LNCaP clone FGC (cell line): ENCODE data around the gene FAM20B.
"Not testable (repeated sequence)": the region's sequence is repeated elsewhere in the genome, so short reads cannot be mapped to it uniquely, and the experiment has no call there.

Experiments used
- DNase-seq: peaks from one replicate; pipeline ENCODE4 v3.0.0-alpha.2; 2011; ENCODE audit warnings: low read depth
- H3K4me3 ChIP-seq: 2 replicates; pipeline ENCODE4 v1.5.1; 2011; ENCODE audit warnings: mild to moderate bottlenecking, low read depth, low read length, control low read depth
- TF ChIP-seq, protein P1 (sequence below): IDR thresholded peaks from 2 replicates; pipeline ENCODE4 v1.5.1; 2012; ENCODE audit warnings: mild to moderate bottlenecking; ENCODE audit not compliant: control insufficient read depth, insufficient read depth; ENCODE audit errors: extremely low read depth

FAM20B gene

DNA sequence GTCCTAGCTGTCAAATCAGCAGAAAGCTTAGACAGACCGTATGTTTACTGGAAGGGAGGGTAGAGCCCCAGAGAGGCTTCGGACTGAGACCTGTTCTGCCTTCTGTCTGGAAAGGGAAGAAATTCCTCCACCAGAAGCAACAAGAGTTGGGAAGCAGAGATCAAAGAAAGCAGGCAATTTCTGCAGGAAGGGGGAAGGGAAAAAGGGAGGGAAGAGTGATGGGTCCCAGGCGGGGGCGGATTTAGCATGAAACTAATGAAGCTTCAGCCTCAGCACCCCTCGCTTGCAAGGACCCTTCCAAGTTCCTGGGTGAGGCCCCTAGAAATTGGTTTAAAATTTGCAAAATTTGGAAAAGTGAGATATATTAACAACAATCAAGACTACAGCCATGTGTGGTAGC lies 26.6 kb upstream of the FAM20B start:
- no peak overlapping the region for H3K4me3 ChIP-seq
- TF ChIP-seq, protein P1, sequence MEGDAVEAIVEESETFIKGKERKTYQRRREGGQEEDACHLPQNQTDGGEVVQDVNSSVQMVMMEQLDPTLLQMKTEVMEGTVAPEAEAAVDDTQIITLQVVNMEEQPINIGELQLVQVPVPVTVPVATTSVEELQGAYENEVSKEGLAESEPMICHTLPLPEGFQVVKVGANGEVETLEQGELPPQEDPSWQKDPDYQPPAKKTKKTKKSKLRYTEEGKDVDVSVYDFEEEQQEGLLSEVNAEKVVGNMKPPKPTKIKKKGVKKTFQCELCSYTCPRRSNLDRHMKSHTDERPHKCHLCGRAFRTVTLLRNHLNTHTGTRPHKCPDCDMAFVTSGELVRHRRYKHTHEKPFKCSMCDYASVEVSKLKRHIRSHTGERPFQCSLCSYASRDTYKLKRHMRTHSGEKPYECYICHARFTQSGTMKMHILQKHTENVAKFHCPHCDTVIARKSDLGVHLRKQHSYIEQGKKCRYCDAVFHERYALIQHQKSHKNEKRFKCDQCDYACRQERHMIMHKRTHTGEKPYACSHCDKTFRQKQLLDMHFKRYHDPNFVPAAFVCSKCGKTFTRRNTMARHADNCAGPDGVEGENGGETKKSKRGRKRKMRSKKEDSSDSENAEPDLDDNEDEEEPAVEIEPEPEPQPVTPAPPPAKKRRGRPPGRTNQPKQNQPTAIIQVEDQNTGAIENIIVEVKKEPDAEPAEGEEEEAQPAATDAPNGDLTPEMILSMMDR, result no peak
- DNase-seq, result no peak

DNA sequence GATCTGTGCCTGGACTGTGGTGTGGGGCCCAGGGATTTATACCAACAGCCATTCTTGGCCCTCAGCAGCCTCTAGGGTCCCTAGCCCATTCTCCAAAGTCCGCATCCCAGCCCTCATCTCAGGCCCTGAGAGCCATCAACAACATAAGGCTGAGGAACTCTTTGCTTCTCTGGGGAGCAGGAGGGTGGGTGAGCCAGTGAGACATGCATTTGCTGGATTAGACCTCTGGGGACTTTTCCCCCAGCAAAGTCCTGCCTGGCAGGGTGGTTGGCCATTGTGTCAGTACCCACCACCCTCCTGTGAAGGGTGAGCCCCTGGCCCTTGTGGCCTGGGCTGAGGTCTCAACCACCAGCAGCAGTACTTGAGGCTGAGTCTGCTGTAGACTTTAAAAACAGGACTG lies 24.2 kb upstream of the FAM20B start:
- H3K4me3 ChIP-seq, result no peak overlapping the region
- no peak for DNase-seq
- TF ChIP-seq, protein P1, result no peak

DNA sequence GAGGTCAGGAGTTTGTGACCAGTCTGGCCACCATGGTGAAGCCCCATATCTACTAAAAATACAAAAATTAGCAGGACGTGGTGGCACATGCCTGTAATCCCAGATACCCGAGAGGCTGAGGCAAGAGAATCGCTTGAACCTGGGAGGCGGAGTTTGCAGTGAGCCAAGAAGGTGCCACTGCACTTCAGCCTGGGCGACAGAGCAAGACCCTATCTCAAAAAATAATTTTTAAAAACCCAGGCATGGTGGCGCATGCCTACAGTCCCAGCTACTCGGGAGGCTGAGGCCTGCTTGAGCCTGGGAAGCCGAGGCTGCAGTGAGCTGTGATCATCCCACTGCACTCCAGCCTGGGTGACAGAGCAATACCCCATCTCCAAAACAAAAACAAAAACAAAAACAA lies 23.6 kb upstream of the FAM20B start:
- DNase-seq, H3K4me3 ChIP-seq: not testable (repeated sequence)

DNA sequence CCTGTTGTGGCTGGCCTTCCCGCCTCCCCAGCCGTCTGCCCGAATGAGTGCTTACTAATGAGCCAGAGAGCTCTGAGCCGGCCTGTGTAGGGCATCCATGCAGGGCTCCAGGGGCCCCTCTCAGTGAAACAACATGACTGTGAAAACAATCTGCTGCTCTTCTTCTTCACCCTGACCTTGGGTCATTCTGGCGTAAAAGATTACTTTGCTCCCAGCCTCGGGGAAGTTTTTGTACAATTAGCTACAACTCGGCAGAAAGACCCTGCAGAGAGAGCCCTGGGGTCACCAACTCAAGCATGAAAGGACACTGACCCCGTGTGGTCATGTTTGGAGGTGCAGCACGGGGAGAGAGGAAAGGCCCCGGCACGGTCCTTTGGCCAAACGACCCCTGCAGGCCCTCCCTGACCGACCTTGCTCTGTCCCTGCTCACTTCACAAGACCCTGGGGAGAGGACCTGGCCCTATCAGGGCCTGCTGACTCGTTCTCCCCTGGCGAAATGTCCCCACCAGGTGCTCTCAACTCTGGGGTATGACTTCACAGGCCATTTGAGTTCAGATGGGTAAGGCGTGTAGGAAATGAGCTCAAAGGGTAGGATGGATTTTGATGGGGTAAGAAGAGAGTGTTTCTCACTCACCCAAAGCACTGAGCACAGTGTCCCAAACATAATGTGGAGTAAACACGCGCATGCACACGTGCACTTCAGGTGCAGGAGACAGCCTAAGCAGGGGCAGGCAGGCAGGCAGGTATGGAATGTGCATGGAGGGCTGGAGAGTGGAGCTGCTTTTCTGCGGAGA lies 22.9 kb upstream of the FAM20B start:
- H3K4me3 ChIP-seq, result no peak overlapping the region
- TF ChIP-seq, protein P1, result peak; percentile 85
- DNase-seq, result no peak

DNA sequence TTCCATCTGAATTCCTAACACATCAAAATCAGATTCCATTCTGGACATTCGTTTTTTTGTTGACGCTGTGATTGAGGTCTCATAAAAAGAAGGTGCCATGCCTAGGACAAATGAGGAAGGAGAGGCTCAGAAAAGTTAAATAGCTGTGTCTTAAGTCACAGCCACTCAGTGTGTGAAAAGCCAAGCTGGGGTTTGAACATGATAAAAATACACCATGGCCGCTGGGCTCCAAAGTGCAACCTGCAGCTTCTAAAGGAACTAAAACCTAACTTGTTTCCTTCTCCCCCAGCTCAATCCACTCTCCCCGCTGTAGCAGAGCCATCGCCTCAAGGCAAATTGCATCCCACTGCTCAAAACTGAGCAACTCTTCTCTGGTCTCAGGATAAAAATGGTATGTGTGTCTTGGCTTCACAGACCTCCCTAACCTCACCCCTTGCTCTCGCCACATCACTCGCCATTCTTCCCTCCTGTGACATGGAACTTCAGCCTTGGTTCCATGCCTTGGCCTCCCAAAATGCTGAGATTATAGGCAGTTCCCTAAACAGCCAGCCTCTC lies 22.1 kb upstream of the FAM20B start:
- no peak overlapping the region for H3K4me3 ChIP-seq
- TF ChIP-seq, protein P1, result no peak
- no peak for DNase-seq

DNA sequence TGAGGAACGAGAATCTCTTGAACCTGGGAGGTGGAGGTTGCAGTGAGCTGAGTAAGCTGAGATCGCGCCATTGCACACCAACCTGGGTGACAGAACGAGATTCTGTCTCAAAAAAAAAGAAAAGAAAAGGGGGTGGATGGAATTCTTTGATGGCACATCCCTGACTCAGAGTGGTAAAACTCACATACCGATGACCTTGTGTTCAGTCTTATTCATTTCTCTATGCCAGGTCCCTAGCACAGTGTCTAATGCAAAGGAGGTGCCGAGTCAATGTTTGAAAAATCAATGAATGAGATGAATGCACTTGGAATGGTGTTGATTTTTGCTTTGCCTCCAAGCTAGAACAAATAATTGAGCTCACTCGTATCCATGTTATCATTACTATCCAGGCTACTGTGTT lies 18.5 kb upstream of the FAM20B start:
- DNase-seq, result no peak
- TF ChIP-seq, protein P1, result no peak
- no peak overlapping the region for H3K4me3 ChIP-seq

DNA sequence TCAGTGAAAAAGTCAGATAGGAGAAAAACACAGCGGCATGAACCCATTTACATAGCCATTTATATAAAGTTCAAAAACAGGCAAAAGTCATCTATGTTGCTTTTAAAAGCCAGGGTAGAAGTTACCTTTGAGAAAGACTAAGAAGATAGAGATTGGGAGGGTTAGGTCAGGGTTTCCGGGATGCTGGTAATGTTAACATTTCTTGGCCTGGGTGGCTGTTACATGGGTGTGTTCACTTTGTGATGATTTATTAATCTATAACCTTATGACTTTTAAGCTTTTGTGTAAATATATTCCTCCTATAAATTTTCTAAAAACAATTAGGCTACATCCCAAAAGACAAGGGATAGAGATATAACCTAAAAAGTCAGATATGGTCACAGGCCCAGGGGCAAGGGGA lies 15.0 kb upstream of the FAM20B start:
- H3K4me3 ChIP-seq, result no peak overlapping the region
- TF ChIP-seq, protein P1, result no peak
- no peak for DNase-seq
